GM12878 (cell line): ENCODE measurements around the gene TRDN.

Source experiments
- CTCF ChIP-seq, 3 experiments: IDR thresholded peaks in 2 of 3; conservative IDR thresholded peaks in 1 of 3; 2 replicates each; pipeline ENCODE4 v1.5.1; 2011; ENCODE audit warnings: low read depth in 3 of 3, low read length in 3 of 3, mild to moderate bottlenecking in 3 of 3, control low read depth in 2 of 3, moderate library complexity in 2 of 3, inconsistent platforms in 1 of 3, mixed read lengths in 1 of 3; ENCODE audit not compliant: control insufficient read depth in 2 of 3, insufficient read depth in 1 of 3; ENCODE audit errors: extremely low read depth in 1 of 3
- EP300 ChIP-seq, 2 experiments: fragments of 150-350 bp in 1 of 2; IDR thresholded peaks; 2 replicates each; pipeline ENCODE4 v1.6.1; 2011 to 2012; ENCODE audit warnings: low read depth in 2 of 2, low read length in 2 of 2, borderline replicate concordance in 1 of 2, improper control_type of control experiment in 1 of 2, inconsistent platforms in 1 of 2; ENCODE audit not compliant: control insufficient read depth in 1 of 2
- EZH2 ChIP-seq: IDR thresholded peaks from 2 replicates; pipeline ENCODE4 v1.6.1; 2012; ENCODE audit warnings: low read depth, mild to moderate bottlenecking, control low read depth, inconsistent platforms, low read length, borderline replicate concordance; ENCODE audit not compliant: control insufficient read depth
- POLR2AphosphoS5 ChIP-seq: IDR thresholded peaks from 2 replicates; pipeline ENCODE4 v1.6.1; 2011; ENCODE audit warnings: mild to moderate bottlenecking, low read length, inconsistent platforms

DNA sequence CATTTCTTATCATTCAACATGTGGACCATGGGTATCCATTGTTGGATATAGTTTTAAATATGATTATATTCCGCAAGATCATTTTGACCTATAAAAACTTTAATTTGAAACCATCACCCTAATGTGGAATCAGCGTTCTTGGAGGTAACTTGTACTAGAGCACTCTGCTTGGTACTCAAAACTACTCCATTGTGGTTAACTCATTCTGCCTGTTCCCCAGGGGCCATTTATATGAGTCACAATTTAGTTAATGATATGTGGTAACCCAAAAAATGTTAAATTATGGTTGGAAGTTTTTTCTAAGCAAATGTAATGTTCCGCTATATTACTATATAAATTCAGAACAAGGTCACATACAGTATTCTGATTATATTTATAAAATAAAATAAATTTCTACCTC is 109.3 kb downstream of the TRDN start:
- TF ChIP-seq EP300 (IDR thresholded peaks at IDR 0.05; ENCODE audit: borderline replicate concordance in 1 of 2, control insufficient read depth in 1 of 2, low read depth in 2 of 2, low read length in 2 of 2) (no peak), CTCF (IDR thresholded peaks at IDR 0.05 in 2 of 3, conservative IDR thresholded peaks at IDR 0.05 in 1 of 3; ENCODE audit: control insufficient read depth in 2 of 3, extremely low read depth in 1 of 3, insufficient read depth in 1 of 3, low read depth in 3 of 3, low read length in 3 of 3) (no peak), POLR2AphosphoS5 (no peak), EZH2 (no peak)
